A549 (cell line): Measurements from ENCODE around the gene ATP8A2.

Experiments used
- CTCF ChIP-seq: fragments of >200 bp; sonication (Bioruptor Twin); formaldehyde crosslinking; IDR thresholded peaks from 3 replicates; pipeline ENCODE4 v1.5.1; 2016
- POLR2A ChIP-seq: IDR thresholded peaks from 2 replicates; pipeline ENCODE4 v1.6.1; 2012; ENCODE audit warnings: mild to moderate bottlenecking, low read length

GRCh38 chr13:25692099-25692498 lies 320.3 kb downstream of the ATP8A2 start:
- TF ChIP-seq POLR2A = no peak
- TF ChIP-seq CTCF = no peak
